Adipose tissue (tissue), 3 donors: ENCODE data around the gene ACTG1. TPM values are rescaled to one million over a fixed set of nuclear protein-coding genes. Genes with fewer than 3 reads are reported as not detected.

Source experiments
- H3K27ac ChIP-seq: one replicate; pipeline ENCODE4 v1.5.1; 2013; ENCODE audit warnings: low read depth, low read length
- WGBS, 3 donors: extraction: QIAGEN DNeasy Blood & Tissue Kit; methylation state at CpG; one replicate each; pipeline ENCODE4 v1.1.7; 2013; 5-methylcytosine and 5-hydroxymethylcytosine counted together
- polyA plus RNA-seq, 3 donors: library from polyadenylated mRNA; stranded (reverse); fragments of 200-250 nt; gene quantifications; one replicate each; pipeline ENCODE4 v1.2.3, GENCODE V29; 2013
- donor health status: healthy with polysubstance abuse.
- donor health status: Bipolar disorder and iron deficiency.
- donor health status: healthy.

ACTG1 gene
- polyA plus RNA-seq, 3 donors = 1,930 to 3,527 (median 2,831) TPM

- WGBS, 3 donors = 94 to 96% (median 95%) methylated on average over 33 of the region's 33 CpGs
- no peak overlapping the region for H3K27ac ChIP-seq
Measured at GRCh38 chr17:81462506-81463125, 50.0 kb downstream of the ACTG1 start.

- 88 to 91% (median 88%) methylated on average over 50 of the region's 50 CpGs for WGBS, 3 donors
- H3K27ac ChIP-seq = no peak overlapping the region
Measured at GRCh38 chr17:81461607-81462500, 50.7 kb downstream of the ACTG1 start.

- no peak overlapping the region for H3K27ac ChIP-seq
- WGBS, 3 donors = 54 to 89% (median 63%) methylated on average over 38 to 43 of the region's 43 CpGs
Measured at GRCh38 chr17:81460856-81461460, 51.6 kb downstream of the ACTG1 start.

Other genes with a start within 250 kb of the ACTG1 start
- 100 to 1,000 TPM in 1 of 3 donors, 10 to 100 TPM in 2; 40.7 to 115 (median 80.2) TPM for gene SLC38A10, start 217.5 kb downstream of the ACTG1 start, polyA plus RNA-seq
- gene BAHCC1, start 117.3 kb downstream of the ACTG1 start, polyA plus RNA-seq = 10 to 100 TPM in 2 of 3 donors, 1 to 10 TPM in 1; 5.6 to 14.4 (median 12.9) TPM
- 1 to 10 TPM in 2 of 3 donors, under 1 TPM in 1; 0.21 to 4.9 (median 1.0) TPM for gene FSCN2, start 15.6 kb upstream of the ACTG1 start, polyA plus RNA-seq
- 10 to 100 TPM; 10.1 to 25.9 (median 22.4) TPM for gene FAAP100, start 39.6 kb upstream of the ACTG1 start, polyA plus RNA-seq
- gene NPLOC4, start 124.3 kb upstream of the ACTG1 start, polyA plus RNA-seq = 10 to 100 TPM; 21.9 to 53.4 (median 30.8) TPM
- 1 to 10 TPM in 1 of 3 donors, under 1 TPM in 2; 0.79 to 1.3 (median 0.86) TPM for gene TSPAN10, start 124.4 kb upstream of the ACTG1 start, polyA plus RNA-seq
- 1 to 10 TPM in 1 of 3 donors, under 1 TPM in 2; 0.20 to 1.0 (median 0.45) TPM for gene PDE6G, start 143.7 kb upstream of the ACTG1 start, polyA plus RNA-seq
- 10 to 100 TPM; 33.5 to 51.2 (median 40.5) TPM for gene OXLD1, start 153.8 kb upstream of the ACTG1 start, polyA plus RNA-seq
- 10 to 100 TPM in 2 of 3 donors, 1 to 10 TPM in 1; 8.9 to 18.6 (median 11.3) TPM for gene CCDC137, start 153.9 kb upstream of the ACTG1 start, polyA plus RNA-seq
- gene ARL16, start 171.0 kb upstream of the ACTG1 start, polyA plus RNA-seq = 10 to 100 TPM; 26.8 to 44.4 (median 41.1) TPM
- gene HGS, start 171.2 kb upstream of the ACTG1 start, polyA plus RNA-seq = 100 to 1,000 TPM in 1 of 3 donors, 10 to 100 TPM in 2; 57.6 to 118 (median 91.6) TPM
- gene MRPL12, start 190.6 kb upstream of the ACTG1 start, polyA plus RNA-seq = 100 to 1,000 TPM in 2 of 3 donors, 10 to 100 TPM in 1; 81.3 to 134 (median 118) TPM
- 10 to 100 TPM; 18.7 to 61.4 (median 43.2) TPM for gene SLC25A10, start 199.5 kb upstream of the ACTG1 start, polyA plus RNA-seq